Omental fat pad (tissue), 4 donors: ENCODE results near the gene AFAP1L1. TPM values are rescaled to one million over a fixed set of nuclear protein-coding genes. Genes with fewer than 3 reads are reported as not detected.
A peak's percentile ranks its signal among the peaks of the same experiment; 100 is the strongest.

ENCODE experiments used
- ATAC-seq: fragments of 150-250 bp; one replicate; pipeline ENCODE4 v1.9.1; 2016; ENCODE audit warnings: mild to moderate bottlenecking, moderate library complexity; ENCODE audit not compliant: low FRiP score
- DNase-seq: peaks from one replicate; pipeline ENCODE4 v3.0.0-alpha.2; 2019; ENCODE audit warnings: low spot score
- CTCF ChIP-seq, 3 donors: fragments of 450-650 bp; IDR thresholded peaks; one replicate each; pipeline ENCODE4 v1.5.1; 2016 to 2017; ENCODE audit warnings: antibody characterized with exemption in 3 of 3, mild to moderate bottlenecking in 3 of 3, moderate library complexity in 2 of 3
- total RNA-seq, 4 donors: library from RNA; depleted of rRNA; stranded (reverse); fragments of >200 nt; gene quantifications; one replicate each; pipeline ENCODE4 v1.1.0, GENCODE V29; 2016

Gene AFAP1L1
- total RNA-seq, 4 donors from 2014 or later, result 44.1 to 58.5 (median 46.9) TPM

- no peak for TF ChIP-seq CTCF (IDR thresholded peaks at IDR 0.05)
- ATAC-seq, result no peak
- no peak for DNase-seq
These were observed 96.5 kb downstream of the AFAP1L1 start for GRCh38 chr5:149367972-149368645.

DNA sequence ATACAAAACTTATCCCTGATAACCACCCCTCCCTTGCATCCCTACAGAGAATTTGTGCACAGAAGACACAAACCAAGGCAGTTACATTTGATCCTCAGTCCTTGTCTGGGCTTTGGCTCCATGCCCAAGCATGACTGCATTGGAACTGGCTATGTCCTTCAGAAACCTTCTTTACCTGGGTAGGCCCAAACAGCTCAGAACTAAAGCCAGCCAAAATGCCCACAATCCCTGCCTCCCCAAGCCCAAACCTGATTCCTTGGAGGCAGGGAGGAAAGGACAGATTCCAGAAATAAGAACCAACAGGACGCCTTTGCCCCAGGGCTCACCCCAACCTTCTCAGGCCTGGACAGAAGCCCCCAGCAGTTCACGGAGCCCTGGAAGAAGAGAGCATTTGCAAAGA, 99.2 kb downstream of the AFAP1L1 start:
- no peak for TF ChIP-seq CTCF (IDR thresholded peaks at IDR 0.05)
- DNase-seq (no peak), ATAC-seq (no peak)

- no peak for DNase-seq
- peak; percentile 69 for ATAC-seq
- peak in 1 of 3 donors; percentile 15 for TF ChIP-seq CTCF (IDR thresholded peaks at IDR 0.05)
These were observed 99.8 kb downstream of the AFAP1L1 start for GRCh38 chr5:149371296-149371962.

GRCh38 chr5:149372076-149372795, 100.6 kb downstream of the AFAP1L1 start:
- no peak for TF ChIP-seq CTCF (IDR thresholded peaks at IDR 0.05)
- no peak for ATAC-seq

GRCh38 chr5:149372932-149373331, 101.3 kb downstream of the AFAP1L1 start:
- no peak for ATAC-seq
- TF ChIP-seq CTCF (IDR thresholded peaks at IDR 0.05), result no peak
- DNase-seq, result no peak

More at GRCh38 chr5:149372076-149372795, 100.6 kb downstream of the AFAP1L1 start:
- DNase-seq, result no peak

GRCh38 chr5:149374303-149374702, 102.6 kb downstream of the AFAP1L1 start:
- DNase-seq (no peak), ATAC-seq (no peak)

More at GRCh38 chr5:149374303-149374702, 102.6 kb downstream of the AFAP1L1 start:
- no peak for TF ChIP-seq CTCF (IDR thresholded peaks at IDR 0.05)
